K562 (cell line): ENCODE measurements around the gene CHIC2. TPM values are rescaled to one million over a fixed set of nuclear protein-coding genes. Genes with fewer than 3 reads are reported as not detected.

Source experiments
- BHLHE40 ChIP-seq: IDR thresholded peaks from 2 replicates; pipeline ENCODE4 v1.6.1; 2011; ENCODE audit warnings: low read length, improper control_type of control experiment
- CC2D1A ChIP-seq: fragments of 450-650 bp; IDR thresholded peaks from 2 replicates; pipeline ENCODE4 v1.6.1; 2017; ENCODE audit warnings: mild to moderate bottlenecking
- CXXC5 ChIP-seq: fragments of 250-450 bp; sonication (Bioruptor Pico); IDR thresholded peaks from 2 replicates; pipeline ENCODE4 v1.8.0; 2022; ENCODE audit warnings: inconsistent platforms, mild to moderate bottlenecking, moderate library complexity
- FIP1L1 ChIP-seq: fragments of 200-400 bp; formaldehyde crosslinking; IDR thresholded peaks from 2 replicates; pipeline ENCODE4 v1.6.1; 2018; ENCODE audit warnings: mild to moderate bottlenecking, low read depth, low read length; ENCODE audit not compliant: poor library complexity, severe bottlenecking
- MTA1 ChIP-seq: fragments of 450-650 bp; IDR thresholded peaks from 2 replicates; pipeline ENCODE4 v1.6.1; 2017; ENCODE audit warnings: borderline replicate concordance
- POLR3A ChIP-seq: IDR thresholded peaks from 2 replicates; pipeline ENCODE4 v1.6.1; 2011; ENCODE audit warnings: borderline replicate concordance, mild to moderate bottlenecking, moderate library complexity; ENCODE audit not compliant: insufficient read length, insufficient read depth; ENCODE audit errors: extremely low read depth
- TAL1 ChIP-seq: fragments of 450-650 bp; IDR thresholded peaks from 2 replicates; pipeline ENCODE4 v1.6.1; 2016; ENCODE audit warnings: mild to moderate bottlenecking
- TCF3 ChIP-seq: sonication (generic); formaldehyde crosslinking; IDR thresholded peaks from 2 replicates; pipeline ENCODE4 v1.4.0; 2020; ENCODE audit warnings: mild to moderate bottlenecking, missing genetic modification reagents
- TFAP4 ChIP-seq: sonication (generic); formaldehyde crosslinking; IDR thresholded peaks from 2 replicates; pipeline ENCODE4 v1.8.0; 2022; ENCODE audit warnings: missing genetic modification reagents, mild to moderate bottlenecking, moderate library complexity, borderline replicate concordance
- ZKSCAN3 ChIP-seq: fragments of 250-450 bp; sonication (Bioruptor Pico); IDR thresholded peaks from 2 replicates; pipeline ENCODE4 v1.4.0; 2020
- ZNF121 ChIP-seq: sonication (generic); formaldehyde crosslinking; conservative IDR thresholded peaks from 2 replicates; pipeline ENCODE4 v1.8.0; 2022; ENCODE audit warnings: missing genetic modification reagents
- ZNF175 ChIP-seq: fragments of 200-800 bp; sonication (Bioruptor generic); IDR thresholded peaks from 2 replicates; pipeline ENCODE4 v1.6.1; 2016; ENCODE audit warnings: low read depth, mild to moderate bottlenecking, missing genetic modification characterization, missing compliant biosample characterization
- ZNF407 ChIP-seq: fragments of 450-650 bp; IDR thresholded peaks from 2 replicates; pipeline ENCODE4 v1.6.1; 2016; ENCODE audit warnings: low read depth
- polyA plus RNA-seq, 8 experiments: library from polyadenylated mRNA; depleted of rRNA in 4 of 8; stranded (reverse) in 5 of 8; unstranded in 3 of 8; fragments of >200 nt; fragmentation: Nextera tagmentation in 2 of 8; fragmentation: Illumina TruSeq in 1 of 8; extraction: Ambion mirVana in 2 of 8; extraction: Trizol in 1 of 8; gene quantifications; 2 replicates each; pipeline versions ENCODE4 v1.2.1 to v1.2.3, GENCODE V29; 2011 to 2014; ENCODE audit warnings: inconsistent platforms in 1 of 8, missing spikeins in 1 of 8
- total RNA-seq, 7 experiments: library from RNA; depleted of rRNA in 6 of 7; stranded (reverse); fragments of >200 nt in 6 of 7; fragmentation: Illumina TruSeq in 2 of 7; extraction: Trizol in 2 of 7; gene quantifications; 2 replicates each; pipeline versions ENCODE4 v1.2.1 to v1.2.3, GENCODE V29; 2011 to 2021; ENCODE audit warnings: low replicate concordance in 1 of 7
- TF ChIP-seq, protein P1 (sequence below): sonication (generic); IDR thresholded peaks from 2 replicates; pipeline ENCODE4 v1.6.1; 2016
- TF ChIP-seq, protein P2 (sequence below): sonication (generic); formaldehyde crosslinking; IDR thresholded peaks from 2 replicates; pipeline ENCODE4 v1.8.1; 2023; ENCODE audit warnings: mild to moderate bottlenecking, missing genetic modification reagents

Gene CHIC2
- total and polyA plus RNA-seq, 9 of the 15 experiments (the other 6 are each of a cell fraction or from before 2014, with no cell fraction given), result 0.89 to 25.1 (median 12.1) TPM

DNA sequence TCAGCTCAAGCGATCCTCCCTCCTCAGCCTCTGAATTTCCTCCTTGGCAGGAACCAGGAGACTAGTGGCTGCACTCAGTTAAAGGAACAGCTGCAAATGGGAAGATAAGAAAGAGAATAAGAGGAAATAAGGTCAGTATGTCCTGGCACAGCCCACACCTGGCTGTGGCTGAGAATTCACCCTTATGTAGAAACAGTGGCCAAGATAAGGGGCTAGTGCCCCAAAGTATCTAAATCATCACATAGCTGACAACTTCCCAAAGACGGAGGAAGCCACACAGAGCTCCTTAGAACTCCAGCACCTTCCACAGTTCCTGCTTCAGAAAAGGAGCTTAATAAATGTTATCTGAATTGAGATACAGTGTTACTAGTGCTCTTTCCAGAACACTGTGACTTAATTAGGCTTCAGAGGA is 2.3 kb upstream of the CHIC2 start (continued):
- TF ChIP-seq TCF3 (CRISPR knock-in tag) (peak; percentile 90), CC2D1A (peak; percentile 34; the same call in 1 of the 2 replicates), MTA1 (no peak; the same call in 1 of the 2 replicates), ZKSCAN3 (CRISPR knock-in tag) (no peak), BHLHE40 (no peak), TFAP4 (peak; percentile 53), TAL1 (peak; percentile 86), ZNF175 (CRISPR knock-in tag) (no peak), POLR3A (no peak), ZNF121 (CRISPR knock-in tag) (no peak), FIP1L1 (no peak), CXXC5 (peak; percentile 41; the same call in 1 of the 2 replicates), ZNF407 (no peak)
- TF ChIP-seq, protein P1, sequence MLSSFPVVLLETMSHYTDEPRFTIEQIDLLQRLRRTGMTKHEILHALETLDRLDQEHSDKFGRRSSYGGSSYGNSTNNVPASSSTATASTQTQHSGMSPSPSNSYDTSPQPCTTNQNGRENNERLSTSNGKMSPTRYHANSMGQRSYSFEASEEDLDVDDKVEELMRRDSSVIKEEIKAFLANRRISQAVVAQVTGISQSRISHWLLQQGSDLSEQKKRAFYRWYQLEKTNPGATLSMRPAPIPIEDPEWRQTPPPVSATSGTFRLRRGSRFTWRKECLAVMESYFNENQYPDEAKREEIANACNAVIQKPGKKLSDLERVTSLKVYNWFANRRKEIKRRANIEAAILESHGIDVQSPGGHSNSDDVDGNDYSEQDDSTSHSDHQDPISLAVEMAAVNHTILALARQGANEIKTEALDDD, result peak; percentile 52; the same call in 1 of the 2 replicates
- TF ChIP-seq, protein P2, sequence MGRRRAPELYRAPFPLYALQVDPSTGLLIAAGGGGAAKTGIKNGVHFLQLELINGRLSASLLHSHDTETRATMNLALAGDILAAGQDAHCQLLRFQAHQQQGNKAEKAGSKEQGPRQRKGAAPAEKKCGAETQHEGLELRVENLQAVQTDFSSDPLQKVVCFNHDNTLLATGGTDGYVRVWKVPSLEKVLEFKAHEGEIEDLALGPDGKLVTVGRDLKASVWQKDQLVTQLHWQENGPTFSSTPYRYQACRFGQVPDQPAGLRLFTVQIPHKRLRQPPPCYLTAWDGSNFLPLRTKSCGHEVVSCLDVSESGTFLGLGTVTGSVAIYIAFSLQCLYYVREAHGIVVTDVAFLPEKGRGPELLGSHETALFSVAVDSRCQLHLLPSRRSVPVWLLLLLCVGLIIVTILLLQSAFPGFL (CRISPR knock-in tag), result no peak
